Stomach (tissue), 4 donors: ENCODE results near the gene OBSL1.

Experiments used
- CTCF ChIP-seq, 7 experiments: fragments of 450-650 bp in 4 of 7; fragments of 200-600 bp in 3 of 7; sonication (generic) in 3 of 7; IDR thresholded peaks; one replicate each; pipeline ENCODE4 v1.5.1; 2016 to 2019; ENCODE audit warnings: antibody characterized with exemption in 7 of 7, control low read depth in 2 of 7, mild to moderate bottlenecking in 1 of 7
- EP300 ChIP-seq: sonication (generic); formaldehyde crosslinking; IDR thresholded peaks from one replicate; pipeline ENCODE4 v1.6.1; 2017; ENCODE audit warnings: antibody characterized with exemption
- POLR2A ChIP-seq, 4 donors: fragments of 450-650 bp; IDR thresholded peaks; one replicate each; pipeline ENCODE4 v1.6.1; 2016; ENCODE audit warnings: antibody characterized with exemption in 4 of 4, control low read depth in 2 of 4, mild to moderate bottlenecking in 1 of 4, moderate library complexity in 1 of 4
- POLR2AphosphoS5 ChIP-seq, 3 donors: sonication (generic); formaldehyde crosslinking; IDR thresholded peaks; one replicate each; pipeline ENCODE4 v1.6.1; 2016; ENCODE audit warnings: antibody characterized with exemption in 3 of 3

- TF ChIP-seq POLR2A (IDR thresholded peaks at IDR 0.05), result no peak
- no peak for TF ChIP-seq POLR2AphosphoS5 (IDR thresholded peaks at IDR 0.05)
- no peak for TF ChIP-seq CTCF (IDR thresholded peaks at IDR 0.05)
- no peak for TF ChIP-seq EP300
Measured at GRCh38 chr2:219616550-219616949, 45.2 kb upstream of the OBSL1 start.
